ENCODE data around the gene KRT6B. TPM values are rescaled to one million over a fixed set of nuclear protein-coding genes. Genes with fewer than 3 reads are reported as not detected.

KRT6B gene
- total and polyA plus RNA-seq, 2 donors (not counting 3 experiments of a cell fraction or from before 2014, with no cell fraction given) = 0.03 TPM; not detected in 1

- no peak overlapping the region for H3K27ac ChIP-seq (ENCODE audit: insufficient read depth, low read depth, low read length)
- H3K4me2 ChIP-seq (ENCODE audit: insufficient read depth, low read length) = no peak overlapping the region
- no peak for TF ChIP-seq POLR2AphosphoS5 (IDR thresholded peaks at IDR 0.05; ENCODE audit: insufficient read depth, low read depth, low read length)
- POLR2A ChIA-PET = no interaction called here
- H3K36me3 ChIP-seq (ENCODE audit: control insufficient read depth in 2 of 2, extremely low read depth in 1 of 2, insufficient read depth in 2 of 2, low read length in 2 of 2) = no peaks in the 10 kb centered on the region
- no peaks in the 10 kb centered on the region for H3K79me2 ChIP-seq (ENCODE audit: control insufficient read depth, insufficient read depth, low read length)
- no peaks in the 10 kb centered on the region for H3K4me1 ChIP-seq (ENCODE audit: control insufficient read depth, extremely low read depth, insufficient read depth, low read length)
- dilution Hi-C loops (cut with MboI; ENCODE audit: extremely low pct_ligation_motif_present, low sequenced_read_pairs) (no loop called here), intact Hi-C loops (cut with micrococcal nuclease) (no loop called here)
- no peak overlapping the region for H2AFZ ChIP-seq (ENCODE audit: low read depth, low read length)
- H3K4me3 ChIP-seq (replicated peaks in 1 of 3; ENCODE audit: insufficient read depth in 1 of 3, low read depth in 1 of 3, low read length in 3 of 3) = no peak overlapping the region
- CTCF ChIA-PET = interaction anchor here (2.2 kb wide), 1 partner anchor 11 kb away, joined by 6 read pairs; no protein-coding TSS in a partner anchor
- no peaks in the 10 kb centered on the region for H3K9me3 ChIP-seq (replicated peaks; ENCODE audit: control insufficient read depth, insufficient read depth, low read length)
- H4K20me1 ChIP-seq (replicated peaks; ENCODE audit: control insufficient read depth, extremely low read depth, insufficient read depth, low read length) = no peaks in the 10 kb centered on the region
- no peaks in the 10 kb centered on the region for H3K9me1 ChIP-seq (replicated peaks; ENCODE audit: control insufficient read depth, extremely low read depth, insufficient read depth, low read length)
- FAIRE-seq (no peak), DNase-seq (ENCODE audit: low read depth, low spot score) (no peak)
- H3K9ac ChIP-seq (replicated peaks; ENCODE audit: extremely low read depth, insufficient read depth, low read length) = no peak overlapping the region
- peaks cover 4 to 7% of the 10 kb centered on the region in 2 experiments for H3K27me3 ChIP-seq (ENCODE audit: control insufficient read depth in 2 of 2, insufficient read depth in 2 of 2, low read length in 2 of 2)
- no TSS peak for BruUV-seq (replicated peaks)
These were observed 12.5 kb downstream of the KRT6B start for GRCh38 chr12:52439420-52439819.

GRCh38 chr12:52438305-52439301, 13.3 kb downstream of the KRT6B start:
- Histone ChIP-seq H3K79me2 (ENCODE audit: control insufficient read depth, insufficient read depth, low read length) (no peaks in the 10 kb centered on the region), H3K27ac (ENCODE audit: insufficient read depth, low read depth, low read length) (no peak overlapping the region), H4K20me1 (replicated peaks; ENCODE audit: control insufficient read depth, extremely low read depth, insufficient read depth, low read length) (no peaks in the 10 kb centered on the region), H3K9ac (replicated peaks; ENCODE audit: extremely low read depth, insufficient read depth, low read length) (no peak overlapping the region), H3K27me3 (ENCODE audit: control insufficient read depth in 2 of 2, insufficient read depth in 2 of 2, low read length in 2 of 2) (peaks cover 4 to 7% of the 10 kb centered on the region in 2 experiments), H3K4me1 (ENCODE audit: control insufficient read depth, extremely low read depth, insufficient read depth, low read length) (no peaks in the 10 kb centered on the region), H3K4me3 (replicated peaks in 1 of 3; ENCODE audit: insufficient read depth in 1 of 3, low read depth in 1 of 3, low read length in 3 of 3) (no peak overlapping the region), H3K9me1 (replicated peaks; ENCODE audit: control insufficient read depth, extremely low read depth, insufficient read depth, low read length) (no peaks in the 10 kb centered on the region), H3K36me3 (ENCODE audit: control insufficient read depth in 2 of 2, extremely low read depth in 1 of 2, insufficient read depth in 2 of 2, low read length in 2 of 2) (no peaks in the 10 kb centered on the region), H3K9me3 (replicated peaks; ENCODE audit: control insufficient read depth, insufficient read depth, low read length) (no peaks in the 10 kb centered on the region), H3K4me2 (ENCODE audit: insufficient read depth, low read length) (no peak overlapping the region), H2AFZ (ENCODE audit: low read depth, low read length) (no peak overlapping the region)
- no peak for TF ChIP-seq POLR2A (IDR thresholded peaks at IDR 0.05; ENCODE audit: low read depth, low read length)
- DNase-seq (ENCODE audit: low read depth, low spot score) (no peak), FAIRE-seq (no peak)
- POLR2A ChIA-PET = no interaction called here
- no TSS peak for BruUV-seq (replicated peaks)
- CTCF ChIA-PET = no interaction called here
- dilution Hi-C loops (cut with MboI; ENCODE audit: extremely low pct_ligation_motif_present, low sequenced_read_pairs) = no loop called here
- intact Hi-C loops (cut with micrococcal nuclease) = no loop called here
